Measurements from ENCODE around the gene DIP2C.
"Not testable (repeated sequence)": the region's sequence is repeated elsewhere in the genome, so short reads cannot be mapped to it uniquely, and the experiment has no call there.

The DIP2C gene

GRCh38 chr10:593421-593820 is 96.0 kb downstream of the DIP2C start:
- DNase-seq = no peak

- no peak for DNase-seq
Observed at GRCh38 chr10:593016-593415, 96.5 kb downstream of the DIP2C start.

DNA sequence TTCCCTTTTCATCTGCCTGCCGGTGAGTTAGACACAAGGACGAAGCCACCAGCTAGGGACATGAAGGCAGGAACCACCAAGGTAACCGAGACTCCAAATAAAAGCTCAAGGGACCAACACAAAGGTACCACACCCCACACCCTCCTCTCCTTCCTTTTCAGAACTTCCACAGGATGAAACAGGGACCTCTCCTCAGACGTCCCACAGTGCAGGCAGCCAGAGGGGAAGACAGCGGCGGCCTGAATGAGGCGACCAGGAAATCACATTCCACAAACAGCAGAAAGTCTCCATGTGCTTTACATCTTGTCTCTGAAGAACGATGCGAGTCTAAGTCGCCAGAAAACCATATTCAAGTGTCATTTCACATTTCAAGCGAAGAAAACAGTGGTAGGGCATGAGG is 97.8 kb downstream of the DIP2C start:
- DNase-seq = no peak

GRCh38 chr10:590721-591120 is 98.7 kb downstream of the DIP2C start:
- no peak for DNase-seq

GRCh38 chr10:589961-590680 is 99.3 kb downstream of the DIP2C start:
- DNase-seq = no peak

DNA sequence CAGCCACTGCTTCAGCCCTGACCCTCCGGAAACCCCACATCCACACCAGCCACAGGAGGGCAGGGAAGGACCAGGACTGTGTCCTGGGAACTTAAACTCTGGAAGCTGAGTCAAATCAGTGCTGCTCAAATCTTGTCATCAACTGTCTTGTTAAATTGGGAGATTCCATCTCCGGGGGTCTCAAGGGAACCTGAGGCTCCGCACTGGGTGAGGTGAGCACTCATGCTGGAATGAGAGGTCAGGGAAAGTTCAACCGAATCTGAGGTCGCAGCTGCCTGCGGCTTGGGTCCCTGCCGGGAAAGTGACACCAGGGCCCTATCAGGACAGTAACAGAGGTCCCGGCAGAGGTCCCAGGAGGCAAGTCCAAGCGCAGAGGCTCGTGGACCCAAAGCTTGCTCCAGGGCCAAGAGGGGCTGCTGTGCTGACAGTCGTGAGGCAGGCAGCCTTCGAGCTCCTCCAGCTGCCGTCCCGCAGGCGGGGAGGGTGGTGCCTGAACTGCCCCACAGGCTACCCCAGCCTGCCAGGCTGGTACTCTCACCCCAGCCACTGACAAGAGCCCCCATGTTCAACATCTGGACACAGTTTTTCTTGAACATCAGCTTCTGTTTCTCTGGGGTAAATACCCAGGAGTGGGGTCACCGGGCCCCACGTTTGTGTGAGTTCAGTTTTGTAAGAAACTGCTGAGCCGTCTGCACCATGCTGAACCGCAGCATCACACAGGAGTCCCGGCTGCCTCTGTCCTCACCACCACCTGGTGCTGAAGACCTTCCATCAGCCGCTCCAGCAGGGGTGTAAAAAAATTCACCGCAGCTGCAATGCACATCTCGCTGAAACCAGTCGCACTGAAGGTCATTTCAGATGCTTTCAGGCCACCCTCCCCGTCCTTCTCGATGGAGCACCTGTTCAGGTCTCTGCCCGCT is 101.0 kb downstream of the DIP2C start:
- DNase-seq = peak; percentile 47

GRCh38 chr10:586716-587115 is 102.8 kb downstream of the DIP2C start:
- DNase-seq = no peak

GRCh38 chr10:586151-586550 is 103.3 kb downstream of the DIP2C start:
- DNase-seq = no peak

- no peak for DNase-seq
Observed at GRCh38 chr10:585502-585901, 104.0 kb downstream of the DIP2C start.

DNA sequence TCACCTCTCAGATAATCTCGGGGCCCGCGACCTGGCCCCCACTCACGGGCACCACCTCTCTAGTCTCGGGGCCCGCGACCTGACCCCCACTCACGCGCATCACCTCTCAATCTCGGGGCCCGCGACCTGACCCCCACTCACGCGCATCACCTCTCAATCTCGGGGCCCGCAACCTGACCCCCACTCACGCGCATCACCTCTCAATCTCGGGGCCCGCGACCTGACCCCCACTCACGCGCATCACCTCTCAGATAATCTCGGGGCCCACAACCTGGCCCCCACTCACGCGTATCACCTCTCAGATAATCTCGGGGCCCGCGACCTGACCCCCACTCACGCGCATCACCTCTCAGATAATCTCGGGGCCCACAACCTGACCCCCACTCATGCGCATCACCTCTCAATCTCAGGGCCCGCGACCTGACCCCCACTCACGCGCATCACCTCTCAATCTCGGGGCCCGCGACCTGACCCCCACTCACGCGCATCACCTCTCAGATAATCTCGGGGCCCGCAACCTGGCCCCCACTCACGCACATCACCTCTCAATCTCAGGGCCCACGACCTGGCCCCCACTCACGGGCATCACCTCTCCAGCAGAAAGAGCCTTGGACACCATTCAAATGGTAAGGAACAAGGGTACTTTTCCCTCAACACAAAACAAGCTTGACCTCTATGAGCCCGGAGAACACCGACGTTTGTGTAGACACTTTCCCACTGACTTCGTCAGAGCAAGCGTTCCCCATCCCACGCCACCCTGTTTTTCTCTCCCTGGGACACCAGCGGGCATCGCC is 104.8 kb downstream of the DIP2C start:
- DNase-seq = not testable (repeated sequence)

DNA sequence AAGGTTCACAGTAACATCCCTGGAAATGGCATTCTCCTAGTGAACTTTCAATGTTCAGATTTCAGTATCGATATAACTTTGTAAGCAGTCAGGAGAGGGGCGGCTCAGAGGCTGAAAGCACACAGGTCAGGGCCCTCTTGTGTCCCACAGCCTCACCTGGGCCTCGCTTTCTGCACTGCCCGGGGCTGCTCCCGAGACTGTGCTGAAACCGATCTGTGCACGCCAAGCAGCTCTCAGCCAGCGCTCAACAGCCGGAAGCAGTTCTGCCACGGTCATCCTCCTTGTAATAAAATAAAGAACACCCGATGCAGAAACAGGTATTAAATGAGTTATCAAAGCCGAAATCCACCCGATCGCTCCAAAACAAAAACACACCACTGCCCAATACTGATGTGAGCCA is 106.0 kb downstream of the DIP2C start:
- DNase-seq = no peak

- DNase-seq = no peak
Observed at GRCh38 chr10:581776-582330, 107.6 kb downstream of the DIP2C start.

- DNase-seq = no peak
Observed at GRCh38 chr10:580778-581177, 108.7 kb downstream of the DIP2C start.

DNA sequence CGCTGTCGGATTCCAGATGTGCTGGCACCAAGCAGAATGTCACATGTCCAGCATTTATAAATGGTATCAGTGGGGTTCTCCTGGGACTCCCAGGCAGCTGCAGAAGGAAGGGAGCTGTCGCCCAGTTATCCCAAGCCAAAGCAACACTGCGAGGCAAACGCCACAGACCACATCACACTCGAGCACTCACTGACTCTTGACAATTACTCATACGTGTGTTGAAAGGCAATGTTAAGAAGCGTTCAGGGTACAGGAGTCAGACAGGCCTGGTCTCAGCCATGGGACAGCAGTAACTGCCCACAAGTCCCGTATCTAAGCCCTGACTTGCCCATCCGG is 113.4 kb downstream of the DIP2C start:
- DNase-seq = no peak

DNA sequence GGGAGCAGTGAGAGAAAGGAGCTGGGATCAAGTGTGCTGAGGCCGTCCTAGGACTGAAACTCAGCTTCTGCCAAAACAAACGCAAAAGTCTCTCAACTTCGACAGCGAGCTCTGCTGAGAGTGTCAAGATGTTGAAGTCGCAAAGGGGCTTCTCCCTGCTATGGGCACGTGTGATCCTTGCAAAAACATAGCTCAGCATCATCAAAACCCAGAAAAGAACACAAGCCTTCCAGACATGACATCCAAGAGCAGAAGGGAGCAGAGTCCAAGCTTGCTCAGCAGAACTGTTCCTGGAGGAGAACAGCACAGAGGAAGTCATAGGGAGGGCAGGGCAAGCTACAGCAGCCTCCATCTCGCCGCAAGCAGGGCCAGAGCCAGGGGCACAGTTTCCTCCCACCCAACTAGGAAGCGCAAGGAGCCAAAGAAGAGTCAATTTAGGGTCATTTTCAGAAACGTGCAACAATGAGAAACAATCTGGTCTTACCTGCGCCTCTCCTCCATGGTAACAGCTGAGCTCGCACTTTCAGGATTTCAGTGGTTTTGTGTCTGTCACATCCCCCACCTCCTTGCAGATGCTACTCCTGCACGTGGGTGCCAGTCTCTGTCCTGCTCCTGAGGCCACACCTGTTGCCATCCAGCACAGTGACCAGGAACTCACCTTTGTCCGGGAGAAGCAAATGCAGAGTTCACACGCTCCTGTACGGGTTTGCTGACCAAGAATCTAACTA is 113.9 kb downstream of the DIP2C start:
- DNase-seq = no peak

DNA sequence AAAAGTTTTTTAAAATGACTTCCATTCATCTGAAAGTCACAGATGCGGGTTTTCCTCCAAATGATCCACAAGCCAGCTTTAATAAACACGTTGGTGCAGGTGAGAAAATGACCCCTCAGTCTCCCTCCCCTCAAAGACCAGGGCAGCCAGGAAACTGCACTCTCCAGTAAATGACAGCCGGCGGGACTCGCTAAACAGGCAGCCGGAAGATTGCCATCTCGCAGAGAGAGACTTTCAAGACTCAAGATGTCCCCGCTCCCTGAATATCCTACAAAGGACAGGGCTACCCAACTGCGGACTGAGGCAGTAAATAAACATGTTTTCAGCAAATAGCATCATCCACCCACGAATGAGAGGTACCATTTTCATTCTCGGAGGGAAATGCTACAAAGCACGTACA is 116.8 kb downstream of the DIP2C start:
- no peak for DNase-seq

- DNase-seq = no peak
Observed at GRCh38 chr10:571688-572451, 117.6 kb downstream of the DIP2C start.

DNA sequence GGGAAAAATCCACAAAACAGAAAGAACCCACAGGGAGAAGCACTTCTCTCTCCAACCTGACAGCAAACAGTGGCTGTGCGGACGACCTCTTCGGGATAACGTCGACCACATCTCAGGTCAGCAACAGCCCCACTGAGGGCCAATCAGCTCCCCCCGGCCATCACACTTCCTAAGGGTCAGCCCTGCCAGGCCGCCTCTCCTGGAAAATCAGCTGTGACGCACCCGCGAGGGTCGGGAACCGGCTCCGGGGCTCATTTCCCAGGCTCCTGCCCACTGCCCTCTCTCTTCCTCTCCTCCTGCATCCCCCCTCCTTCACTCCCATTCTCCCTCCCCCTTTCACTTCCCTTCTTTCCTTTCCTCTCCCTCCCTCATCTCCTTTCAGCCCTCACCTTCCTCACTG is 118.3 kb downstream of the DIP2C start:
- DNase-seq = no peak

DNA sequence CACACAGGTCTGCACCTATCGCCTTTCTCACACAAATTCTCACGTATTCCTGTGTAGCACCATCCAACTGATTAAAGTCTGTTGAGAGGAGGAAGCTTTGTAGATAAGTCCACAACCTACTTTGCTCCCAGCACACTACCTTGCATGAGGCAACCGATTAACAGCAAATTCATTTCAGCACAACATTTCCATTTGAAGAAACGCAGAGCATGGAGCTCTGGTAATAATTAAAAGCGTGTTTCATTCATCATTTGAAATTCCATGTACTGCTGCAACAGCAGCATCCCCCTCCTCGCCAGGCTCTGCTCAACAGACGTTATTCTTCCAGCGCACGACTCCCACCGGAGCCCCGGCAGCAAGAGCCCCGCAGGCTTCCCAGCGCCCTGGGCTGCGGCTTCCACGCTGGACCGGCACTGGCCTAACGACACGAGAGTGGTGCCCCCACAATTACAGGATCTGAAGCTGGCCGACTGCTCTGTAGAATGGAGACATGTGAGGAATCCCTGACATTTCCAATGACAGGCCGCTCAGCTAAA is 118.8 kb downstream of the DIP2C start:
- no peak for DNase-seq

DNA sequence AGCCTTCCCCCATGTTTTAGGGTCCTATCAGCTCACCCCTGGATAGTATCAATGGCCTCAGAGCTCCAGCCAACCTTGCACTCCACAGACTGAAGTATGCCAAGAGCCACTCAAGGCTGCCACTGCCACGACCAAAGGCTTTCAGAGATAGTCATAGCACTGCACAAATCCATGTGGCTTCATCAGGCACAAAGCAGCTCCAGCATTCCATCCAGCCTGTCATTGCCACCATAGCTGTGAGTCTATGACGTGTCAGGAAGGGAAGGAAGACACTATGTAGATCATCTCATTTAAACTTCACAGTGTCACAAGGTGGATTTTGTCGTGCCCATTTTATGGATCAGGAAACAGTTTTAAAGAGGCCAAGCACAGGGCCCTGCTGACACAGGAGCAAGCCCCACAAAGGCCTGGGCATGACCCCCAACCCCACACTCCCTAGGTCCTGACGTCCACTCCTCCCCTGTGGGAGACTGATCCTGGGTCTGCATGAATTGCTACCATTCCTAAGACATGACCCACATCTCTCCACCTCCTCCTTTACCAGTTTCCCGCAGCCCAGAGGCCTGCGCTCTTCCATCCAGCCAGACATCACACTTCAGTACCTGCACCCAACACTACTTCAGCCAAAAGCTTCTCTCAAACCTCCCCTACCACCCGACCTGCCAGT is 119.4 kb downstream of the DIP2C start:
- no peak for DNase-seq

DNA sequence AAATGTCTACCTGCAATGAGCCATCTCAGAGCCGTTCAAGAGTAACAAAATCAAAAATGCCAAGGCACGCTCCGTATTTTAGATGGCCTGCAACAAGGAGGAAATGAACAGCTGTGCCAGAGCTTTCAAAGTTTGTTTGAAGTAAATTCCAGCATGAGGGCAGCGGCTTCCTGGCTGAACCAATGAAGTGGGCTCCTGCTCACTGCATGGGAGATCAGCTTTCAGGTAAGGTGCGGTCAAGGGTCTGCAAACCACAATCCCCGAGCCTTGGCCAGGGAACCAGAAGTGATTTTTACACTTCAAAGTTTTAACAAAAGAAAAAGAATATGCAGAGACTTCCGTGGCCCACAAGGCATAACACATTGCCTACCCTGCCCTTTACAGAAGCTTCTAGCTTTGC is 120.6 kb downstream of the DIP2C start:
- DNase-seq = no peak
